GM15510 (cell line): ENCODE results near the gene SYNC.

Experiments
- POLR2A ChIP-seq: IDR thresholded peaks from 3 replicates; pipeline ENCODE4 v1.6.1; 2011; ENCODE audit warnings: borderline replicate concordance; ENCODE audit not compliant: insufficient read length; ENCODE audit errors: extremely low read depth

Gene SYNC

DNA sequence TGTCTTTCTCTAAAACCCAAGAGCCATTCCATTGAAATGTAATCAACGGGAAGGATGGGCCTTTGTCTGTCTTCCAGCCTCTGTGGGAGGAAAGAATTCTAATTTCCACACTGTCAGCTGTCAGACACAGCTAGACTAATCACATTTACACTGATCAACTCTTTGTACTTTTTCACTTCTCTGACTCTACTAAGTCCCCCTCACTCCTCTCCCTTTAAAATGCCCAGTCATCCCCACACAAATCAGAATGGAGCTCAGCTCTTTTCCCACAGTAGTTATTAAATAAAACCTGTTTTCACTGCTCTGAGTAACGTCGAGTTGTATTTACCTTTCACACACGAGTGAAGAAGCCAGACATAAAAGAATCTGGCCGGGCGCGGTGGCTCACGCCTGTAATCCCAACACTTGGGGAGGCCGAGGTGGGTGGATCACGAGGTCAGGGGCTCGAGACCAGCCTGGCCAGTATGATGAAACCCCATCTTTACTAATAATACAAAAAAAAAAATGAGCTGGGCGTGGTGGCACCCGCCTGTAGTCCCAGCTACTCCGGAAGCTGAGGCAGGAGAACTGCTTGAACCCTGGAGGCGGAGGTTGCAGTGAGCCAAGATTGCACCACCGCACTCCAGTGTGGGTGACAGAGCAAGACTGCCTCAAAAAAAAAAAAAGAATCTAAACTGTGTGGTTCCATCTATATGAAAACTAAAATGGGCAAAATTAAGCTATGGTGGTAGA is 65.5 kb downstream of the SYNC start:
- TF ChIP-seq POLR2A = no peak

DNA sequence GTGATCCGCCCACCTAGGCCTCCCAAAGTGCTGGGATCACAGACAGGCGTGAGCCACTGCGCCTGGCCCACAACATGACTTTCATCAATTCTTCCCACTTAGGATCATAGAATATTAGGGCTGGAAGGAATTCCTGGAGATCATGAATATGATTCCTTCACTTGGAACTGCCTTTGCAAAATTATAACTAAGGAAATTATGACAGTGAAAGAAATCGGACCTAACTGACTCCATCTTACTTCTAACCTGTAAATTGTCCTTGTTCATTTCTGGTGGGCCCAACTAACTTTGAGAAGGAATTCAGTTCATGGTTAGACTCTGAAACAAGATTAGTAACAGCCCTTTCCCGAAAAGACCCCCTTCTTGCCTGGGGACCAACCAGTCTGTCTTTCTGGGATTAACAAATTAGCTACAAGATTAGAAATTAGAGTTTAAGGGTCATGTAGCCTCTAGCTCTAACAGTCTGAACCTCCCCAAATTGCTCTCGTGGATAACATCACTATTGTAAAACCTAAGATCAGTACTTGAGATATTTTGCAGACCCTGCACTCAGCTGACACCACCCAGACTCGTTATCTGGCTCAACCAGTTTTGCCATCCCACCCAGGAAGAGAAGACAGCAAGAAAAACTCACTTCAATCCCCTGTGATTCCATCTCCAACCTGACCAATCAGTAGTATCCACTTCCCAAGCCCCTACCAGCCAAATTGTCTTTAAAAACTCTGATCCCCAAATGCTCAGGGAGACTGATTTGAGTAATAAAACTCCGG is 66.9 kb downstream of the SYNC start:
- TF ChIP-seq POLR2A = no peak

DNA sequence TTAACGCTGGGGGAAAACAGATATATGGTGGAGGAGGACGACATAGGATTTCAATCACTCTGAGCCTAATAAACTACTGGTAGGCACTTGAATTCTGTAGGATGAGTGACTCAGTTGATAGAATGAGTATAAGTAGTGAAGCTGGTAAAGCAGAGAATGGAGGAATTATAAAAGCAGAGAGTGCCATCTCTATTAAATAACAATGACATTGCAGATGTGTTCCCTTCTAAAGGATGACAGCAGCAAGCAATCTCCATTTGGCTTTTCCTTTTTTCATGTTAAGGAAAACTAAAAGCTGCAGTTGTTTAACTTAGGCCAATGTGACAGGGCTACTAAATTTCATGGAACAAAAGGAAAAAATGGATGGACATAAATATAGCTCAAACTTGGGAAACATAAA is 69.7 kb downstream of the SYNC start:
- TF ChIP-seq POLR2A = no peak
